Measurements from ENCODE around the gene FNDC7.

DNA sequence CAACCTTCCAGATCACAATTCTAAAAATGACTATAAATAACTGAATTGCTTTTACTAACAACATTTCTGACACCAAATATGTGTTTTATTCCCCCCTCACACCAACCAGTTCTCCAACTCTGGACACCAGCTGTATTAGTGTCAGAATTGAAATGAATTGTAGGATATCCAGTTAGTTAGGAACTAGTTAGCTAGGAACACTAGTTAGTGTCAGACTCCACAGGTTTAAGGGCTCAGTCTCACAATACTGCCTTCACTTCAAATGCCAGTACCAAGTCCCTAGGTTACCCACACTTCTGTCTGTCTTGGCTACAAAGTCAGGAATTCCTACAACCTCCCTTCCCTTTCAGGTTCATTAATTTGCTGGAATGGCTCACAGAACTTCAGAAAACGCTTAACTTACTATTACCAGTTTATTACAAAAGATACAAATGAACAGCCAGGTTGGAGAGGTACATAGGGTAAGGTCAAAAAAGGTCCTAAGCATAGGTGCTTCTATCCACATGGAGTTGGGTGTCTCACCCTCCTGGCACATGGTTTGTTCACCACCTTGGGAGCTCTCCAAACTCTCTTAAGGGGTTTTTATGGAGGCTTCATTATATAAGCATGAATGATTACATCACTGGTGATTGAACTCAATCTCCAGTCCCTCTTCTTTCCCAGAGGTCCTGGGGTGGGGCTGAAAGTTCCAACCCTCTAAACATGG, 37.9 kb downstream of the FNDC7 start:
- TF ChIP-seq, protein P1, sequence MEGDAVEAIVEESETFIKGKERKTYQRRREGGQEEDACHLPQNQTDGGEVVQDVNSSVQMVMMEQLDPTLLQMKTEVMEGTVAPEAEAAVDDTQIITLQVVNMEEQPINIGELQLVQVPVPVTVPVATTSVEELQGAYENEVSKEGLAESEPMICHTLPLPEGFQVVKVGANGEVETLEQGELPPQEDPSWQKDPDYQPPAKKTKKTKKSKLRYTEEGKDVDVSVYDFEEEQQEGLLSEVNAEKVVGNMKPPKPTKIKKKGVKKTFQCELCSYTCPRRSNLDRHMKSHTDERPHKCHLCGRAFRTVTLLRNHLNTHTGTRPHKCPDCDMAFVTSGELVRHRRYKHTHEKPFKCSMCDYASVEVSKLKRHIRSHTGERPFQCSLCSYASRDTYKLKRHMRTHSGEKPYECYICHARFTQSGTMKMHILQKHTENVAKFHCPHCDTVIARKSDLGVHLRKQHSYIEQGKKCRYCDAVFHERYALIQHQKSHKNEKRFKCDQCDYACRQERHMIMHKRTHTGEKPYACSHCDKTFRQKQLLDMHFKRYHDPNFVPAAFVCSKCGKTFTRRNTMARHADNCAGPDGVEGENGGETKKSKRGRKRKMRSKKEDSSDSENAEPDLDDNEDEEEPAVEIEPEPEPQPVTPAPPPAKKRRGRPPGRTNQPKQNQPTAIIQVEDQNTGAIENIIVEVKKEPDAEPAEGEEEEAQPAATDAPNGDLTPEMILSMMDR (IDR thresholded peaks at IDR 0.05 in 4 of 5, conservative IDR thresholded peaks at IDR 0.05 in 1 of 5), result no peak
- TF ChIP-seq POLR2A (IDR thresholded peaks at IDR 0.05), result no peak
